HEK293 (cell line): Measurements from ENCODE around the gene C3orf33.

Experiments
- CTCF ChIA-PET: fragments of 350-600 bp; formaldehyde crosslinking; extraction: SDS; loops from one replicate; lab custom pipeline; 2021; ENCODE audit warnings: antibody characterized with exemption; lab: Yijun Ruan, JAX
- POLR2A ChIA-PET: fragments of 300-600 bp; formaldehyde crosslinking; extraction: SDS; loops from one replicate; lab custom pipeline; 2020; ENCODE audit warnings: antibody characterized with exemption, inconsistent platforms; lab: Yijun Ruan, JAX
- H3K27ac ChIP-seq: fragments of 200-500 bp; sonication (Bioruptor generic); 2 replicates; pipeline ENCODE4 v1.5.1; 2014; ENCODE audit warnings: low read depth, low read length, control low read depth, inconsistent platforms; ENCODE audit errors: extremely low read depth
- H3K36me3 ChIP-seq, 2 experiments: fragments of 200-500 bp in 1 of 2; sonication (Bioruptor generic) in 1 of 2; 1 replicate in 1 of 2; 2 replicates in 1 of 2; pipeline ENCODE4 v1.5.1; 2014 to 2017; ENCODE audit warnings: inconsistent platforms in 2 of 2, low read length in 2 of 2; ENCODE audit not compliant: control insufficient read depth in 2 of 2, insufficient read depth in 1 of 2
- H3K4me1 ChIP-seq: fragments of 200-500 bp; sonication (Bioruptor generic); 2 replicates; pipeline ENCODE4 v1.5.1; 2014; ENCODE audit warnings: mild to moderate bottlenecking, low read length, inconsistent platforms; ENCODE audit not compliant: control insufficient read depth, insufficient read depth
- H3K4me3 ChIP-seq: 2 replicates; pipeline ENCODE4 v1.5.1; 2011; ENCODE audit warnings: low read depth, mild to moderate bottlenecking, control low read depth, low read length, moderate library complexity
- H3K9me3 ChIP-seq: fragments of 200-500 bp; sonication (Bioruptor generic); 2 replicates; pipeline ENCODE4 v1.5.1; 2014; ENCODE audit warnings: low read depth, low read length, inconsistent platforms; ENCODE audit not compliant: control insufficient read depth, insufficient read depth
- GLIS2 ChIP-seq: fragments of 450-650 bp; formaldehyde crosslinking; IDR thresholded peaks from 2 replicates; pipeline ENCODE4 v1.5.1; 2016; ENCODE audit warnings: missing biosample characterization, missing genetic modification characterization
- MYNN ChIP-seq: fragments of 450-650 bp; formaldehyde crosslinking; IDR thresholded peaks from 2 replicates; pipeline ENCODE4 v1.5.1; 2016; ENCODE audit warnings: missing biosample characterization, missing genetic modification characterization, borderline replicate concordance
- PRDM10 ChIP-seq: fragments of 450-650 bp; formaldehyde crosslinking; IDR thresholded peaks from 2 replicates; pipeline ENCODE4 v1.5.1; 2016; ENCODE audit warnings: missing biosample characterization, missing genetic modification characterization
- SALL2 ChIP-seq: fragments of 450-650 bp; formaldehyde crosslinking; IDR thresholded peaks from 2 replicates; pipeline ENCODE4 v1.5.0; 2017; ENCODE audit warnings: missing biosample characterization, mild to moderate bottlenecking, missing genetic modification characterization, borderline replicate concordance
- SCRT1 ChIP-seq: fragments of 450-650 bp; formaldehyde crosslinking; IDR thresholded peaks from 2 replicates; pipeline ENCODE4 v1.5.1; 2016; ENCODE audit warnings: missing biosample characterization, missing genetic modification characterization, borderline replicate concordance
- ZBTB49 ChIP-seq: fragments of 450-650 bp; formaldehyde crosslinking; IDR thresholded peaks from 2 replicates; pipeline ENCODE4 v1.5.1; 2016; ENCODE audit warnings: missing biosample characterization, missing genetic modification characterization, low read depth
- ZFP69B ChIP-seq: fragments of 450-650 bp; formaldehyde crosslinking; IDR thresholded peaks from 2 replicates; pipeline ENCODE4 v1.5.1; 2016; ENCODE audit warnings: missing biosample characterization, missing genetic modification characterization
- ZNF132 ChIP-seq: fragments of 450-650 bp; formaldehyde crosslinking; IDR thresholded peaks from 2 replicates; pipeline ENCODE4 v1.5.1; 2017; ENCODE audit warnings: missing biosample characterization, missing genetic modification characterization, borderline replicate concordance
- ZNF221 ChIP-seq: fragments of 450-650 bp; formaldehyde crosslinking; IDR thresholded peaks from 2 replicates; pipeline ENCODE4 v1.5.1; 2017; ENCODE audit warnings: missing biosample characterization, missing genetic modification characterization, borderline replicate concordance
- ZNF266 ChIP-seq: fragments of 450-650 bp; formaldehyde crosslinking; IDR thresholded peaks from 2 replicates; pipeline ENCODE4 v1.5.1; 2016; ENCODE audit warnings: missing biosample characterization, missing genetic modification characterization, low read depth
- ZNF324 ChIP-seq: fragments of 450-650 bp; formaldehyde crosslinking; IDR thresholded peaks from 2 replicates; pipeline ENCODE4 v1.5.1; 2016; ENCODE audit warnings: missing biosample characterization, missing genetic modification characterization
- ZNF423 ChIP-seq: fragments of 450-650 bp; formaldehyde crosslinking; IDR thresholded peaks from 2 replicates; pipeline ENCODE4 v1.5.1; 2016; ENCODE audit warnings: missing biosample characterization, missing genetic modification characterization
- ZNF433 ChIP-seq: fragments of 450-650 bp; formaldehyde crosslinking; IDR thresholded peaks from 2 replicates; pipeline ENCODE4 v1.5.1; 2016; ENCODE audit warnings: missing biosample characterization, missing genetic modification characterization, low read depth
- ZNF510 ChIP-seq: fragments of 450-650 bp; formaldehyde crosslinking; IDR thresholded peaks from 2 replicates; pipeline ENCODE4 v1.5.1; 2018; ENCODE audit warnings: mild to moderate bottlenecking, missing genetic modification characterization, missing biosample characterization; ENCODE audit not compliant: insufficient replicate concordance
- ZNF521 ChIP-seq: fragments of 450-650 bp; formaldehyde crosslinking; IDR thresholded peaks from 2 replicates; pipeline ENCODE4 v1.5.1; 2017; ENCODE audit warnings: missing biosample characterization, mild to moderate bottlenecking, missing genetic modification characterization
- ZNF558 ChIP-seq: fragments of 450-650 bp; formaldehyde crosslinking; IDR thresholded peaks from 2 replicates; pipeline ENCODE4 v1.5.1; 2016; ENCODE audit warnings: missing biosample characterization, missing genetic modification characterization
- ZNF610 ChIP-seq: fragments of 450-650 bp; formaldehyde crosslinking; IDR thresholded peaks from 2 replicates; pipeline ENCODE4 v1.5.1; 2016; ENCODE audit warnings: missing biosample characterization, missing genetic modification characterization, borderline replicate concordance
- ZNF624 ChIP-seq: fragments of 450-650 bp; formaldehyde crosslinking; IDR thresholded peaks from 2 replicates; pipeline ENCODE4 v1.5.1; 2017; ENCODE audit warnings: missing biosample characterization, missing genetic modification characterization
- ZNF658 ChIP-seq: fragments of 450-650 bp; formaldehyde crosslinking; IDR thresholded peaks from 2 replicates; pipeline ENCODE4; 2016; ENCODE audit warnings: missing biosample characterization, missing genetic modification characterization
- ZSCAN16 ChIP-seq: fragments of 450-650 bp; formaldehyde crosslinking; IDR thresholded peaks from 2 replicates; pipeline ENCODE4 v1.5.1; 2016; ENCODE audit warnings: missing biosample characterization, missing genetic modification characterization
- TF ChIP-seq, protein P1 (sequence below): fragments of 450-650 bp; formaldehyde crosslinking; IDR thresholded peaks from 2 replicates; pipeline ENCODE4 v1.5.1; 2017; ENCODE audit warnings: missing biosample characterization, mild to moderate bottlenecking, missing genetic modification characterization, moderate library complexity
- TF ChIP-seq, protein P2 (sequence below): fragments of 450-650 bp; IDR thresholded peaks from 2 replicates; pipeline ENCODE4 v1.5.1; 2018; ENCODE audit warnings: missing biosample characterization, missing genetic modification characterization
- TF ChIP-seq, protein P3 (sequence below): fragments of 450-650 bp; formaldehyde crosslinking; IDR thresholded peaks from 2 replicates; pipeline ENCODE4 v1.5.1; 2016; ENCODE audit warnings: missing biosample characterization, missing genetic modification characterization

The C3orf33 gene

GRCh38 chr3:155805802-155806618, at the start of gene C3orf33 (continued):
- no peak for TF ChIP-seq ZNF221 (tag by site-specific recombination)
- TF ChIP-seq PRDM10 (tag by site-specific recombination): peak; percentile 50; the same call in 1 of the 2 replicates
- TF ChIP-seq, protein P1, sequence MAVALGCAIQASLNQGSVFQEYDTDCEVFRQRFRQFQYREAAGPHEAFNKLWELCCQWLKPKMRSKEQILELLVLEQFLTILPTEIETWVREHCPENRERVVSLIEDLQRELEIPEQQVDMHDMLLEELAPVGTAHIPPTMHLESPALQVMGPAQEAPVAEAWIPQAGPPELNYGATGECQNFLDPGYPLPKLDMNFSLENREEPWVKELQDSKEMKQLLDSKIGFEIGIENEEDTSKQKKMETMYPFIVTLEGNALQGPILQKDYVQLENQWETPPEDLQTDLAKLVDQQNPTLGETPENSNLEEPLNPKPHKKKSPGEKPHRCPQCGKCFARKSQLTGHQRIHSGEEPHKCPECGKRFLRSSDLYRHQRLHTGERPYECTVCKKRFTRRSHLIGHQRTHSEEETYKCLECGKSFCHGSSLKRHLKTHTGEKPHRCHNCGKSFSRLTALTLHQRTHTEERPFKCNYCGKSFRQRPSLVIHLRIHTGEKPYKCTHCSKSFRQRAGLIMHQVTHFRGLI (tag by site-specific recombination): 0 out of 2 replicates have a peak, but pooled peaks have one; percentile 12
- peak; percentile 90 for TF ChIP-seq ZFP69B (tag by site-specific recombination)
- TF ChIP-seq GLIS2 (tag by site-specific recombination): peak; percentile 68; the same call in 1 of the 2 replicates

GRCh38 chr3:155854141-155854940, 48.3 kb upstream of the C3orf33 start, which contains the start of gene SLC33A1:
SLC33A1 (minus strand) TSS chr3:155854427; CDS start chr3:155853997, 430 bp downstream.
- ChIA-PET CTCF (interaction anchor here (2.4 kb wide), 1 partner anchor 48 kb away, joined by 9 read pairs; the partner anchor contains the start of gene C3orf33), POLR2A (interaction anchor here (0.6 to 2.5 kb wide), 5 partner anchors 11 to 1179 kb away, joined by 3 to 24 read pairs (median 9); partner anchors contain the start of genes C3orf33 and GMPS)
- Histone ChIP-seq H3K4me1 (no peaks in the 10 kb centered on the region), H3K27ac (peak within 1 kb of the TSS; percentile 70), H3K4me3 (peak within 1 kb of the TSS; percentile 99), H3K36me3 (peaks cover 0 to 5% of the 10 kb centered on the region in 2 experiments; a peak in 1 of 3 replicates), H3K9me3 (no peaks in the 10 kb centered on the region)
- TF ChIP-seq ZSCAN16 (no peak), ZNF266 (no peak), ZNF433 (no peak), ZNF610 (0 out of 2 replicates have a peak, but pooled peaks have one; percentile 47), ZNF521 (no peak), ZNF423 (no peak), SCRT1 (tag by site-specific recombination) (no peak), SALL2 (no peak), ZNF658 (tag by site-specific recombination) (no peak), ZNF558 (tag by site-specific recombination) (no peak), MYNN (tag by site-specific recombination) (no peak), ZNF624 (tag by site-specific recombination) (no peak), ZNF324 (peak; percentile 95), ZBTB49 (tag by site-specific recombination) (no peak), ZNF510 (tag by site-specific recombination) (no peak), ZNF132 (tag by site-specific recombination) (no peak)
- TF ChIP-seq, protein P2, sequence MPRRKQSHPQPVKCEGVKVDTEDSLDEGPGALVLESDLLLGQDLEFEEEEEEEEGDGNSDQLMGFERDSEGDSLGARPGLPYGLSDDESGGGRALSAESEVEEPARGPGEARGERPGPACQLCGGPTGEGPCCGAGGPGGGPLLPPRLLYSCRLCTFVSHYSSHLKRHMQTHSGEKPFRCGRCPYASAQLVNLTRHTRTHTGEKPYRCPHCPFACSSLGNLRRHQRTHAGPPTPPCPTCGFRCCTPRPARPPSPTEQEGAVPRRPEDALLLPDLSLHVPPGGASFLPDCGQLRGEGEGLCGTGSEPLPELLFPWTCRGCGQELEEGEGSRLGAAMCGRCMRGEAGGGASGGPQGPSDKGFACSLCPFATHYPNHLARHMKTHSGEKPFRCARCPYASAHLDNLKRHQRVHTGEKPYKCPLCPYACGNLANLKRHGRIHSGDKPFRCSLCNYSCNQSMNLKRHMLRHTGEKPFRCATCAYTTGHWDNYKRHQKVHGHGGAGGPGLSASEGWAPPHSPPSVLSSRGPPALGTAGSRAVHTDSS (tag by site-specific recombination): no peak
- TF ChIP-seq, protein P3, sequence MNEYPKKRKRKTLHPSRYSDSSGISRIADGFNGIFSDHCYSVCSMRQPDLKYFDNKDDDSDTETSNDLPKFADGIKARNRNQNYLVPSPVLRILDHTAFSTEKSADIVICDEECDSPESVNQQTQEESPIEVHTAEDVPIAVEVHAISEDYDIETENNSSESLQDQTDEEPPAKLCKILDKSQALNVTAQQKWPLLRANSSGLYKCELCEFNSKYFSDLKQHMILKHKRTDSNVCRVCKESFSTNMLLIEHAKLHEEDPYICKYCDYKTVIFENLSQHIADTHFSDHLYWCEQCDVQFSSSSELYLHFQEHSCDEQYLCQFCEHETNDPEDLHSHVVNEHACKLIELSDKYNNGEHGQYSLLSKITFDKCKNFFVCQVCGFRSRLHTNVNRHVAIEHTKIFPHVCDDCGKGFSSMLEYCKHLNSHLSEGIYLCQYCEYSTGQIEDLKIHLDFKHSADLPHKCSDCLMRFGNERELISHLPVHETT (tag by site-specific recombination): peak; percentile 92; the same call in 1 of the 2 replicates
